K562 (cell line): Measurements from ENCODE around the gene BNIPL. TPM values are rescaled to one million over a fixed set of nuclear protein-coding genes. Genes with fewer than 3 reads are reported as not detected.

Source experiments
- CHD4 ChIP-seq: fragments of 200-600 bp; sonication (generic); IDR thresholded peaks from 3 replicates; pipeline ENCODE4 v1.6.1; 2012; ENCODE audit warnings: low read depth, mild to moderate bottlenecking, mixed read lengths, low read length, inconsistent platforms; ENCODE audit not compliant: insufficient read depth, insufficient replicate concordance, poor library complexity, severe bottlenecking
- EP400 ChIP-seq: fragments of 450-650 bp; IDR thresholded peaks from 2 replicates; pipeline ENCODE4 v1.6.1; 2017; ENCODE audit warnings: antibody characterized with exemption, mild to moderate bottlenecking, moderate library complexity
- HDAC8 ChIP-seq: fragments of 450-650 bp; IDR thresholded peaks from 2 replicates; pipeline ENCODE4 v1.6.1; 2016; ENCODE audit warnings: mild to moderate bottlenecking, missing genetic modification characterization, moderate library complexity, missing compliant biosample characterization
- HEY1 ChIP-seq: fragments of 250-450 bp; sonication (Bioruptor Pico); IDR thresholded peaks from 2 replicates; pipeline ENCODE4 v1.5.0; 2020; ENCODE audit warnings: mild to moderate bottlenecking, moderate library complexity, borderline replicate concordance
- JUNB ChIP-seq: fragments of 450-650 bp; formaldehyde crosslinking; conservative IDR thresholded peaks from 2 replicates; pipeline ENCODE4 v1.4.0; 2020; ENCODE audit warnings: mild to moderate bottlenecking
- MYNN ChIP-seq, 2 experiments: sonication (generic); formaldehyde crosslinking in 1 of 2; IDR thresholded peaks; 2 replicates each; pipeline versions ENCODE4 v1.5.0 to v1.6.1; 2016 to 2020; ENCODE audit warnings: antibody characterized with exemption in 1 of 2, missing genetic modification reagents in 1 of 2
- NCOA1 ChIP-seq: fragments of 450-650 bp; IDR thresholded peaks from 2 replicates; pipeline ENCODE4 v1.6.1; 2016; ENCODE audit warnings: low read depth
- NFE2 ChIP-seq: IDR thresholded peaks from 2 replicates; pipeline ENCODE4 v1.6.1; 2014; ENCODE audit warnings: antibody characterized with exemption, low read depth
- NONO ChIP-seq, 2 experiments: fragments of 200-400 bp in 1 of 2; fragments of 450-650 bp in 1 of 2; formaldehyde crosslinking in 1 of 2; IDR thresholded peaks; 2 replicates each; pipeline ENCODE4 v1.6.1; 2017; ENCODE audit warnings: low read depth in 2 of 2, mild to moderate bottlenecking in 2 of 2, moderate library complexity in 2 of 2, low read length in 1 of 2
- NR0B1 ChIP-seq: fragments of 450-650 bp; IDR thresholded peaks from one replicate; pipeline ENCODE4 v1.6.1; 2018; ENCODE audit warnings: mild to moderate bottlenecking, moderate library complexity; ENCODE audit not compliant: partially characterized antibody
- NUFIP1 ChIP-seq: fragments of 450-650 bp; IDR thresholded peaks from 2 replicates; pipeline ENCODE4 v1.6.1; 2018; ENCODE audit not compliant: partially characterized antibody
- PHF21A ChIP-seq: fragments of 450-650 bp; IDR thresholded peaks from 2 replicates; pipeline ENCODE4 v1.6.1; 2017; ENCODE audit warnings: low read depth, borderline replicate concordance
- SAFB2 ChIP-seq: fragments of 200-400 bp; formaldehyde crosslinking; IDR thresholded peaks from 2 replicates; pipeline ENCODE4 v1.6.1; 2018; ENCODE audit warnings: borderline replicate concordance, low read length, low read depth, moderate library complexity; ENCODE audit not compliant: severe bottlenecking
- SMARCA4 ChIP-seq: fragments of 450-650 bp; IDR thresholded peaks from 2 replicates; pipeline ENCODE4 v1.6.1; 2016
- SMARCA5 ChIP-seq: fragments of 450-650 bp; IDR thresholded peaks from 2 replicates; pipeline ENCODE4 v1.6.1; 2016
- SRSF3 ChIP-seq: fragments of 200-400 bp; formaldehyde crosslinking; IDR thresholded peaks from 2 replicates; pipeline ENCODE4 v1.6.1; 2016; ENCODE audit warnings: mild to moderate bottlenecking, low read length, moderate library complexity; ENCODE audit not compliant: insufficient read depth
- ZFP30 ChIP-seq: fragments of 250-450 bp; sonication (Bioruptor Pico); IDR thresholded peaks from 2 replicates; pipeline ENCODE4 v1.8.0; 2022; ENCODE audit warnings: moderate library complexity, mild to moderate bottlenecking, inconsistent platforms, borderline replicate concordance
- ZNF23 ChIP-seq: fragments of 250-450 bp; sonication (Bioruptor Pico); IDR thresholded peaks from 2 replicates; pipeline ENCODE4 v1.4.0; 2020; ENCODE audit warnings: mild to moderate bottlenecking
- ZNF311 ChIP-seq: fragments of 250-450 bp; sonication (Bioruptor Pico); IDR thresholded peaks from 2 replicates; pipeline ENCODE4 v1.4.0; 2020; ENCODE audit warnings: mild to moderate bottlenecking, moderate library complexity
- ZNF583 ChIP-seq: fragments of 250-450 bp; sonication (Bioruptor Pico); IDR thresholded peaks from 2 replicates; pipeline ENCODE4 v1.4.0; 2020
- ZSCAN29 ChIP-seq: fragments of 450-650 bp; IDR thresholded peaks from 2 replicates; pipeline ENCODE4 v1.6.1; 2017
- polyA plus RNA-seq, 8 experiments: library from polyadenylated mRNA; depleted of rRNA in 4 of 8; stranded (reverse) in 5 of 8; unstranded in 3 of 8; fragments of >200 nt; fragmentation: Nextera tagmentation in 2 of 8; fragmentation: Illumina TruSeq in 1 of 8; extraction: Ambion mirVana in 2 of 8; extraction: Trizol in 1 of 8; gene quantifications; 2 replicates each; pipeline versions ENCODE4 v1.2.1 to v1.2.3, GENCODE V29; 2011 to 2014; ENCODE audit warnings: inconsistent platforms in 1 of 8, missing spikeins in 1 of 8
- total RNA-seq, 7 experiments: library from RNA; depleted of rRNA in 6 of 7; stranded (reverse); fragments of >200 nt in 6 of 7; fragmentation: Illumina TruSeq in 2 of 7; extraction: Trizol in 2 of 7; gene quantifications; 2 replicates each; pipeline versions ENCODE4 v1.2.1 to v1.2.3, GENCODE V29; 2011 to 2021; ENCODE audit warnings: low replicate concordance in 1 of 7
- TF ChIP-seq, protein P1 (sequence below): fragments of 250-450 bp; sonication (Bioruptor Pico); IDR thresholded peaks from 2 replicates; pipeline ENCODE4 v1.5.0; 2020; ENCODE audit warnings: mild to moderate bottlenecking

The BNIPL gene
- total and polyA plus RNA-seq, 9 of the 15 experiments (the other 6 are each of a cell fraction or from before 2014, with no cell fraction given), result 0.08 to 1.4 (median 0.68) TPM

DNA sequence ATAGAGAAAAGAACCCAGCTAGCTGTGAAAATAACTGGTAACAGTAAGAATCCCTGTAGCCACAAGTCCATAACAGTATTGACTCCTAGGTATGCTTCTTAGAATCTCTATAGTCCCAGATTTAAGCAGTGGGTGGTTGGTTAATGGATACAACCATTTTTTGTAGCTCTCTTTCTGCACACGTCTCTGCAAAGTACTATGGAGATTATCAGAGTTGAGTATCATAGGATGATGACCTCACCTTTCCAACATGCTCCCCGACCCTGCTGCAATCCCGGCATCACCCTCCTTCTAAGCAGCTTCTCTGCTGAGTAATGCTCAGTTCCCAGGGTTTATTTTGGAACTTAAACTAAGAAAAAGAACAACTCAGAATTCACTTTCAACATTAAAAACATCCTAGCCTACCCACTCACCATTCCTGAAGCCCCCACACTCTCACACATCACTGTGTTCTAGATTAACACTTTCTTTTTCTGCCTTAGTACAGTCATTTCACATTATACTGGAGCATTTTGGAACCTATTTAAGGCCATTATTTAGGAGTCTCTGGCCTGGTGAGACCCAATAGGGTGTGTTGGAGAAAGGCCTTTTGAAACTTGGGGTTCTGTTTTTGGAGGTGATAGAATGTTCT, 26.5 kb downstream of the BNIPL start (continued):
- TF ChIP-seq ZNF311 (CRISPR knock-in tag), result no peak
- peak; percentile 48 for TF ChIP-seq EP400
- TF ChIP-seq SAFB2, result no peak
- no peak for TF ChIP-seq ZFP30
- TF ChIP-seq PHF21A, result no peak
- no peak for TF ChIP-seq HEY1 (CRISPR knock-in tag)
- TF ChIP-seq, protein P1, sequence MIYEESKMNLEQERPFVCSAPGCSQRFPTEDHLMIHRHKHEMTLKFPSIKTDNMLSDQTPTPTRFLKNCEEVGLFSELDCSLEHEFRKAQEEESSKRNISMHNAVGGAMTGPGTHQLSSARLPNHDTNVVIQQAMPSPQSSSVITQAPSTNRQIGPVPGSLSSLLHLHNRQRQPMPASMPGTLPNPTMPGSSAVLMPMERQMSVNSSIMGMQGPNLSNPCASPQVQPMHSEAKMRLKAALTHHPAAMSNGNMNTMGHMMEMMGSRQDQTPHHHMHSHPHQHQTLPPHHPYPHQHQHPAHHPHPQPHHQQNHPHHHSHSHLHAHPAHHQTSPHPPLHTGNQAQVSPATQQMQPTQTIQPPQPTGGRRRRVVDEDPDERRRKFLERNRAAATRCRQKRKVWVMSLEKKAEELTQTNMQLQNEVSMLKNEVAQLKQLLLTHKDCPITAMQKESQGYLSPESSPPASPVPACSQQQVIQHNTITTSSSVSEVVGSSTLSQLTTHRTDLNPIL (CRISPR knock-in tag), result no peak
- TF ChIP-seq JUNB (CRISPR knock-in tag), result no peak
- no peak for TF ChIP-seq NCOA1
- no peak for TF ChIP-seq SRSF3
- peak; percentile 85 for TF ChIP-seq NFE2
- no peak for TF ChIP-seq SMARCA5
- no peak for TF ChIP-seq MYNN (IDR thresholded peaks at IDR 0.05)
- TF ChIP-seq MYNN (CRISPR knock-in tag; IDR thresholded peaks at IDR 0.05), result no peak
- TF ChIP-seq ZNF583 (CRISPR knock-in tag), result no peak
- TF ChIP-seq SMARCA4, result peak; percentile 72; the same call in 1 of the 2 replicates
- TF ChIP-seq NONO (IDR thresholded peaks at IDR 0.05; ENCODE audit: low read depth in 2 of 2, low read length in 1 of 2), result no peak
- TF ChIP-seq CHD4, result no peak
- TF ChIP-seq ZSCAN29, result no peak
- no peak for TF ChIP-seq NUFIP1
- TF ChIP-seq HDAC8 (tag), result peak; percentile 68; the same call in 1 of the 2 replicates
- no peak for TF ChIP-seq NR0B1
- TF ChIP-seq ZNF23, result no peak
